Body of pancreas (tissue), 4 donors: ENCODE measurements around the gene CRYBB1. TPM values are rescaled to one million over a fixed set of nuclear protein-coding genes. Genes with fewer than 3 reads are reported as not detected.

Source experiments
- ATAC-seq: fragments of 150-250 bp; one replicate; pipeline ENCODE4 v1.9.1; 2016
- DNase-seq, 4 donors: peaks; one replicate each; pipeline ENCODE4 v3.0.0-alpha.2; 2019
- H3K27ac ChIP-seq, 4 donors: fragments of 200-600 bp; sonication (generic); 1 replicate in 3 of 4; 2 replicates in 1 of 4; pipeline versions ENCODE4 v1.5.1 to v1.6.1; 2016 to 2019; ENCODE audit warnings: mild to moderate bottlenecking in 1 of 4, mixed read lengths in 1 of 4, moderate library complexity in 1 of 4
- H3K27me3 ChIP-seq, 2 donors: fragments of 200-600 bp; sonication (generic); one replicate each; pipeline ENCODE4 v1.6.0; 2016; ENCODE audit warnings: mild to moderate bottlenecking in 1 of 2
- H3K36me3 ChIP-seq, 2 donors: fragments of 200-600 bp; sonication (generic); replicated peaks in 1 of 2; 2 replicates each; pipeline ENCODE4 v1.5.1; 2016; ENCODE audit warnings: low read depth in 2 of 2; ENCODE audit not compliant: insufficient read depth in 1 of 2
- H3K4me1 ChIP-seq: fragments of 200-600 bp; sonication (generic); one replicate; pipeline ENCODE4 v1.6.0; 2016
- H3K4me3 ChIP-seq, 2 donors: fragments of 200-600 bp; sonication (generic); 1 replicate in 1 of 2; 2 replicates in 1 of 2; pipeline ENCODE4 v1.5.1; 2016 to 2019
- H3K9me3 ChIP-seq, 3 donors: fragments of 200-600 bp; sonication (generic); 1 replicate in 2 of 3; 2 replicates in 1 of 3; pipeline ENCODE4 v1.5.1; 2016
- POLR2A ChIP-seq, 3 donors: fragments of 450-650 bp; IDR thresholded peaks; one replicate each; pipeline ENCODE4 v1.6.1; 2016; ENCODE audit warnings: antibody characterized with exemption in 3 of 3, mild to moderate bottlenecking in 2 of 3
- WGBS, 2 donors: methylation state at CpG; one replicate each; pipeline ENCODE4 v1.1.5; 2017; 5-methylcytosine and 5-hydroxymethylcytosine counted together
- intact Hi-C: fragments of 100-400 bp; cut with DNase I; formaldehyde crosslinking; loops from one replicate; pipeline ENCODE4 v1.15.1; 2023
- total RNA-seq, 2 donors: library from RNA; depleted of rRNA; stranded (reverse); fragments of >200 nt; gene quantifications; one replicate each; pipeline ENCODE4 v1.1.0, GENCODE V29; 2016
- TF ChIP-seq, protein P1 (sequence below), 7 experiments: fragments of 450-650 bp in 4 of 7; fragments of 200-600 bp in 3 of 7; sonication (generic) in 3 of 7; IDR thresholded peaks; one replicate each; pipeline ENCODE4 v1.5.1; 2016 to 2019; ENCODE audit warnings: antibody characterized with exemption in 7 of 7

CRYBB1 gene
- total RNA-seq, 2 donors from 2014 or later: 0.52 TPM; not detected in 1

- Histone ChIP-seq H3K4me1 (peaks cover 89% of the 10 kb centered on the region), H3K27me3 (no peaks in the 10 kb centered on the region), H3K9me3 (no peaks in the 10 kb centered on the region), H3K27ac (peak overlapping the region; percentile 75 to 87 (median 85)), H3K4me3 (no peak overlapping the region), H3K36me3 (no peaks in the 10 kb centered on the region)
- peak; percentile 60 for ATAC-seq
- intact Hi-C loops: no loop called here
- 29 to 42% methylated on average over 7 of the region's 7 CpGs for WGBS, 2 donors
- TF ChIP-seq, protein P1, sequence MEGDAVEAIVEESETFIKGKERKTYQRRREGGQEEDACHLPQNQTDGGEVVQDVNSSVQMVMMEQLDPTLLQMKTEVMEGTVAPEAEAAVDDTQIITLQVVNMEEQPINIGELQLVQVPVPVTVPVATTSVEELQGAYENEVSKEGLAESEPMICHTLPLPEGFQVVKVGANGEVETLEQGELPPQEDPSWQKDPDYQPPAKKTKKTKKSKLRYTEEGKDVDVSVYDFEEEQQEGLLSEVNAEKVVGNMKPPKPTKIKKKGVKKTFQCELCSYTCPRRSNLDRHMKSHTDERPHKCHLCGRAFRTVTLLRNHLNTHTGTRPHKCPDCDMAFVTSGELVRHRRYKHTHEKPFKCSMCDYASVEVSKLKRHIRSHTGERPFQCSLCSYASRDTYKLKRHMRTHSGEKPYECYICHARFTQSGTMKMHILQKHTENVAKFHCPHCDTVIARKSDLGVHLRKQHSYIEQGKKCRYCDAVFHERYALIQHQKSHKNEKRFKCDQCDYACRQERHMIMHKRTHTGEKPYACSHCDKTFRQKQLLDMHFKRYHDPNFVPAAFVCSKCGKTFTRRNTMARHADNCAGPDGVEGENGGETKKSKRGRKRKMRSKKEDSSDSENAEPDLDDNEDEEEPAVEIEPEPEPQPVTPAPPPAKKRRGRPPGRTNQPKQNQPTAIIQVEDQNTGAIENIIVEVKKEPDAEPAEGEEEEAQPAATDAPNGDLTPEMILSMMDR (IDR thresholded peaks at IDR 0.05): no peak
- peak in 2 of 3 donors; percentile 43 to 52 for TF ChIP-seq POLR2A (IDR thresholded peaks at IDR 0.05)
- DNase-seq: peak; percentile 73 to 87 (median 84)
Observed at GRCh38 chr22:26553056-26553752, 64.6 kb downstream of the CRYBB1 start.

- Histone ChIP-seq H3K36me3 (no peaks in the 10 kb centered on the region), H3K27me3 (no peaks in the 10 kb centered on the region), H3K9me3 (no peaks in the 10 kb centered on the region), H3K4me3 (no peak overlapping the region), H3K27ac (peak overlapping the region; percentile 82 to 87 (median 85)), H3K4me1 (peaks cover 86% of the 10 kb centered on the region)
- ATAC-seq (no peak), DNase-seq (no peak)
- 35 to 46% methylated on average over 7 to 10 of the region's 10 CpGs for WGBS, 2 donors
- intact Hi-C loops: no loop called here
- no peak for TF ChIP-seq POLR2A (IDR thresholded peaks at IDR 0.05)
- TF ChIP-seq, protein P1 (IDR thresholded peaks at IDR 0.05): no peak
Observed at GRCh38 chr22:26552466-26552865, 65.4 kb downstream of the CRYBB1 start.

- no peak for TF ChIP-seq POLR2A (IDR thresholded peaks at IDR 0.05)
- TF ChIP-seq, protein P1 (IDR thresholded peaks at IDR 0.05): no peak
- Histone ChIP-seq H3K4me3 (no peak overlapping the region), H3K27ac (peak overlapping the region; percentile 8 to 86 (median 78)), H3K9me3 (no peaks in the 10 kb centered on the region), H3K4me1 (peaks cover 86% of the 10 kb centered on the region), H3K36me3 (no peaks in the 10 kb centered on the region), H3K27me3 (no peaks in the 10 kb centered on the region)
- no peak for DNase-seq
- WGBS, 2 donors: 74 to 95% methylated on average over 2 of the region's 2 CpGs
- no peak for ATAC-seq
- intact Hi-C loops: no loop called here
Observed at GRCh38 chr22:26551568-26551967, 66.3 kb downstream of the CRYBB1 start.

GRCh38 chr22:26550498-26551033, 67.3 kb downstream of the CRYBB1 start:
- DNase-seq: peak; percentile 67 to 81 (median 76)
- ATAC-seq: peak; percentile 60
- 30 to 52% methylated on average over 5 to 8 of the region's 8 CpGs for whole genome bisulfite sequencing, 2 donors
- peaks cover 86% of the 10 kb centered on the region for H3K4me1 ChIP-seq
- TF ChIP-seq, protein P1 (IDR thresholded peaks at IDR 0.05): no peak
- no peak for TF ChIP-seq POLR2A (IDR thresholded peaks at IDR 0.05)
- no peaks in the 10 kb centered on the region for H3K27me3 ChIP-seq
- no peaks in the 10 kb centered on the region for H3K36me3 ChIP-seq
- intact Hi-C loops: no loop called here
- H3K4me3 ChIP-seq: no peak overlapping the region
- H3K27ac ChIP-seq: peak overlapping the region; percentile 42 to 86 (median 78)
- H3K9me3 ChIP-seq: no peaks in the 10 kb centered on the region
